GM23338 (cell line): ENCODE data around the gene MEF2A.

ENCODE experiments used
- CREB1 ChIP-seq: fragments of 250-450 bp; sonication (Bioruptor Pico); IDR thresholded peaks from 2 replicates; pipeline ENCODE4 v1.5.0; 2020; ENCODE audit warnings: low read depth, mild to moderate bottlenecking, moderate library complexity
- EZH2 ChIP-seq: fragments of 200-600 bp; sonication (generic); IDR thresholded peaks from one replicate; pipeline ENCODE4 v1.8.0; 2017; ENCODE audit warnings: antibody characterized with exemption, mild to moderate bottlenecking, low read depth; ENCODE audit not compliant: unreplicated experiment
- JUNB ChIP-seq: IDR thresholded peaks from one replicate; pipeline ENCODE4 v1.6.1; 2016; ENCODE audit warnings: antibody characterized with exemption; ENCODE audit not compliant: unreplicated experiment
- POLR2AphosphoS5 ChIP-seq: IDR thresholded peaks from 2 replicates; pipeline ENCODE4 v1.6.1; 2016; ENCODE audit warnings: antibody characterized with exemption, low read depth
- ZNF331 ChIP-seq: fragments of 250-450 bp; sonication (Bioruptor Pico); IDR thresholded peaks from 2 replicates; pipeline ENCODE4 v1.5.0; 2020; ENCODE audit warnings: low read depth, mild to moderate bottlenecking, moderate library complexity
- TF ChIP-seq, protein P1 (sequence below), 2 experiments: fragments of 200-600 bp in 1 of 2; sonication (generic) in 1 of 2; conservative IDR thresholded peaks; 2 replicates each; pipeline versions ENCODE4 v1.5.1 to v1.6.1; 2016 to 2017; ENCODE audit warnings: antibody characterized with exemption in 2 of 2, low read depth in 2 of 2, mild to moderate bottlenecking in 2 of 2, moderate library complexity in 1 of 2
- TF ChIP-seq, protein P2 (sequence below): IDR thresholded peaks from 2 replicates; pipeline ENCODE4 v1.6.1; 2016; ENCODE audit warnings: antibody characterized with exemption

DNA sequence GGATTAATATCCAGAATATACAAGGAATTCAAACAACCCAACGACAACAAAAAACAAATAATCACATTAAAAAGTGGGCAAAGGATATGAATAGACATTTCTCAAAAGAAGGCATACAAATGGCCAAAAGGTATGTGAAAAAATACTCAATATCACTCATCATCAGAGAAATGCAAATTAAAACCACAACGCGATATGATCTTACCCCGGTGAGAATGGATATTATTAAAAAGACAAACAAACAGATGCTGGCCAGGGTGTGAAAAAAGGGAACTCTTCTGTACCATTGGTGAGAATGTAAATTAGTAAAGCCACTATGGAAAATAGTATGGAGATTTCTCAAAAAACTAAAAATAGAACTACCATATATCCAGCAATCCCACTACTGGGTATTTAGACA, 43.5 kb upstream of the MEF2A start:
- TF ChIP-seq, protein P1, sequence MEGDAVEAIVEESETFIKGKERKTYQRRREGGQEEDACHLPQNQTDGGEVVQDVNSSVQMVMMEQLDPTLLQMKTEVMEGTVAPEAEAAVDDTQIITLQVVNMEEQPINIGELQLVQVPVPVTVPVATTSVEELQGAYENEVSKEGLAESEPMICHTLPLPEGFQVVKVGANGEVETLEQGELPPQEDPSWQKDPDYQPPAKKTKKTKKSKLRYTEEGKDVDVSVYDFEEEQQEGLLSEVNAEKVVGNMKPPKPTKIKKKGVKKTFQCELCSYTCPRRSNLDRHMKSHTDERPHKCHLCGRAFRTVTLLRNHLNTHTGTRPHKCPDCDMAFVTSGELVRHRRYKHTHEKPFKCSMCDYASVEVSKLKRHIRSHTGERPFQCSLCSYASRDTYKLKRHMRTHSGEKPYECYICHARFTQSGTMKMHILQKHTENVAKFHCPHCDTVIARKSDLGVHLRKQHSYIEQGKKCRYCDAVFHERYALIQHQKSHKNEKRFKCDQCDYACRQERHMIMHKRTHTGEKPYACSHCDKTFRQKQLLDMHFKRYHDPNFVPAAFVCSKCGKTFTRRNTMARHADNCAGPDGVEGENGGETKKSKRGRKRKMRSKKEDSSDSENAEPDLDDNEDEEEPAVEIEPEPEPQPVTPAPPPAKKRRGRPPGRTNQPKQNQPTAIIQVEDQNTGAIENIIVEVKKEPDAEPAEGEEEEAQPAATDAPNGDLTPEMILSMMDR (conservative IDR thresholded peaks at IDR 0.05; ENCODE audit: low read depth in 2 of 2) = no peak
- TF ChIP-seq POLR2AphosphoS5 (no peak), JUNB (no peak), ZNF331 (CRISPR knock-in tag) (no peak), EZH2 (no peak), CREB1 (CRISPR knock-in tag) (no peak)
- TF ChIP-seq, protein P2, sequence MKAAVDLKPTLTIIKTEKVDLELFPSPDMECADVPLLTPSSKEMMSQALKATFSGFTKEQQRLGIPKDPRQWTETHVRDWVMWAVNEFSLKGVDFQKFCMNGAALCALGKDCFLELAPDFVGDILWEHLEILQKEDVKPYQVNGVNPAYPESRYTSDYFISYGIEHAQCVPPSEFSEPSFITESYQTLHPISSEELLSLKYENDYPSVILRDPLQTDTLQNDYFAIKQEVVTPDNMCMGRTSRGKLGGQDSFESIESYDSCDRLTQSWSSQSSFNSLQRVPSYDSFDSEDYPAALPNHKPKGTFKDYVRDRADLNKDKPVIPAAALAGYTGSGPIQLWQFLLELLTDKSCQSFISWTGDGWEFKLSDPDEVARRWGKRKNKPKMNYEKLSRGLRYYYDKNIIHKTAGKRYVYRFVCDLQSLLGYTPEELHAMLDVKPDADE = no peak
